HepG2 (cell line): ENCODE measurements around the gene VRK3. TPM values are rescaled to one million over a fixed set of nuclear protein-coding genes. Genes with fewer than 3 reads are reported as not detected.

ENCODE experiments used
- ATAC-seq: fragments of 200-7000 bp; cut with Tn5 transposase; 3 replicates; pipeline ENCODE4 v1.9.1; 2020; ENCODE audit warnings: mild to moderate bottlenecking, moderate library complexity
- BruUV-seq: library from RNA; stranded (reverse); fragments of 400-500 nt; replicated peaks from 2 replicates; lab custom pipeline; 2021; lab: Mats Ljungman, UMichigan
- CTCF ChIA-PET: fragments of 300-600 bp; formaldehyde crosslinking; extraction: SDS; loops from one replicate; lab custom pipeline; 2021; ENCODE audit warnings: low total read pairs, inconsistent platforms, low intra/inter-chr PET ratio; lab: Yijun Ruan, JAX
- POLR2A ChIA-PET: fragments of 350-600 bp; sonication (Branson Sonifier 250); formaldehyde crosslinking; loops from one replicate; lab custom pipeline; 2020; ENCODE audit warnings: antibody characterized with exemption, inconsistent platforms; lab: Yijun Ruan, JAX
- DNase-seq: peaks from one replicate; pipeline ENCODE4 v3.0.0-alpha.2; 2015; ENCODE audit warnings: low spot score
- FAIRE-seq: peaks from 3 replicates; lab custom pipeline; 2011; peaks lifted over from hg19 to GRCh38; lab: Jason Lieb, UNC
- H2AFZ ChIP-seq: one replicate; pipeline ENCODE4 v1.6.1; 2011; ENCODE audit warnings: low read length, inconsistent platforms
- H3K27ac ChIP-seq: fragments of 300-600 bp; 3 replicates; pipeline ENCODE4 v1.8.0; 2011; ENCODE audit warnings: mixed run types, mild to moderate bottlenecking, mixed read lengths, low read length, inconsistent platforms; ENCODE audit not compliant: insufficient read depth; ENCODE audit errors: extremely low read length
- H3K27me3 ChIP-seq, 2 experiments: fragments of 200-600 bp in 1 of 2; 2 replicates in 1 of 2; 3 replicates in 1 of 2; pipeline versions ENCODE4 v1.6.0 to v1.8.0; 2011; ENCODE audit warnings: low read length in 2 of 2, mild to moderate bottlenecking in 2 of 2, moderate library complexity in 2 of 2, inconsistent platforms in 1 of 2; ENCODE audit not compliant: insufficient read depth in 2 of 2, control insufficient read depth in 1 of 2
- H3K36me3 ChIP-seq, 2 experiments: fragments of 200-600 bp in 1 of 2; replicated peaks in 1 of 2; 2 replicates in 1 of 2; 3 replicates in 1 of 2; pipeline versions ENCODE4 v1.5.1 to v1.8.0; 2011; ENCODE audit warnings: low read length in 2 of 2, inconsistent platforms in 1 of 2; ENCODE audit not compliant: insufficient read depth in 2 of 2, control insufficient read depth in 1 of 2
- H3K4me1 ChIP-seq: 2 replicates; pipeline ENCODE4 v1.5.1; 2012; ENCODE audit warnings: low read length, inconsistent platforms; ENCODE audit not compliant: insufficient read depth
- H3K4me2 ChIP-seq: 2 replicates; pipeline ENCODE4 v1.6.0; 2011; ENCODE audit warnings: low read depth, low read length, inconsistent platforms
- H3K4me3 ChIP-seq, 3 experiments: fragments of 200-600 bp in 1 of 3; sonication (generic), shearing (Covaris generic) in 1 of 3; replicated peaks in 1 of 3; 2 replicates each; pipeline ENCODE4 v1.5.1; 2011 to 2016; ENCODE audit warnings: low read length in 3 of 3, inconsistent platforms in 2 of 3, low read depth in 2 of 3, mild to moderate bottlenecking in 2 of 3, control low read depth in 1 of 3, mixed read lengths in 1 of 3; ENCODE audit not compliant: insufficient read depth in 1 of 3
- H3K79me2 ChIP-seq: one replicate; pipeline ENCODE4 v1.6.1; 2011; ENCODE audit warnings: low read length, inconsistent platforms; ENCODE audit not compliant: insufficient read depth
- H3K9ac ChIP-seq: 2 replicates; pipeline ENCODE4 v1.6.0; 2011; ENCODE audit warnings: mild to moderate bottlenecking, low read depth, low read length, inconsistent platforms; ENCODE audit not compliant: insufficient read depth
- H3K9me3 ChIP-seq: 2 replicates; pipeline ENCODE4 v1.5.1; 2012; ENCODE audit warnings: mild to moderate bottlenecking, low read length
- H4K20me1 ChIP-seq: 2 replicates; pipeline ENCODE4 v1.6.0; 2011; ENCODE audit warnings: inconsistent platforms, mild to moderate bottlenecking, low read length, moderate library complexity; ENCODE audit not compliant: insufficient read depth
- CREBL2 ChIP-seq: sonication (generic); formaldehyde crosslinking; IDR thresholded peaks from 2 replicates; pipeline ENCODE4 v1.8.1; 2023; ENCODE audit warnings: missing genetic modification reagents, mild to moderate bottlenecking, borderline replicate concordance
- GMEB2 ChIP-seq: IDR thresholded peaks from 2 replicates; pipeline ENCODE4 v1.6.1; 2016; ENCODE audit warnings: missing biosample characterization, missing genetic modification reagents, low read depth
- MED13 ChIP-seq: sonication (generic); formaldehyde crosslinking; IDR thresholded peaks from 2 replicates; pipeline ENCODE4 v1.5.0; 2020; ENCODE audit warnings: missing genetic modification reagents
- SMAD9 ChIP-seq: sonication (generic); formaldehyde crosslinking; IDR thresholded peaks from 2 replicates; pipeline ENCODE4 v1.5.1; 2020; ENCODE audit warnings: mild to moderate bottlenecking, missing genetic modification reagents
- TSC22D2 ChIP-seq: sonication (generic); formaldehyde crosslinking; IDR thresholded peaks from 2 replicates; pipeline ENCODE4 v1.5.1; 2020; ENCODE audit warnings: missing genetic modification reagents, mild to moderate bottlenecking, borderline replicate concordance
- ZNF225 ChIP-seq: sonication (generic); formaldehyde crosslinking; IDR thresholded peaks from 2 replicates; pipeline ENCODE4 v1.4.0; 2020; ENCODE audit warnings: mild to moderate bottlenecking, missing genetic modification reagents
- ZNF281 ChIP-seq: sonication (generic); formaldehyde crosslinking; IDR thresholded peaks from 2 replicates; pipeline ENCODE4 v1.4.0; 2020; ENCODE audit warnings: missing genetic modification reagents, borderline replicate concordance
- ZNF335 ChIP-seq: sonication (generic); formaldehyde crosslinking; IDR thresholded peaks from 2 replicates; pipeline ENCODE4 v1.4.0; 2020; ENCODE audit warnings: missing genetic modification reagents
- WGBS: methylation state at CpG from one replicate; pipeline ENCODE4 v1.1.6; 2017; ENCODE audit warnings: low lambda C conversion rate; 5-methylcytosine and 5-hydroxymethylcytosine counted together
- in situ Hi-C: cut with HindIII; loops from 2 replicates; pipeline ENCODE4 v1.10.0; 2017; ENCODE audit warnings: low pct_unique_long_range_greater_than_20kb; ENCODE audit not compliant: extremely low pct_ligation_motif_present
- intact Hi-C: fragments of 100-400 bp; cut with micrococcal nuclease; formaldehyde crosslinking; loops from one replicate; pipeline ENCODE4 v1.10.0; 2022; ENCODE audit not compliant: unreplicated experiment
- polyA plus RNA-seq, 8 experiments: library from polyadenylated mRNA; depleted of rRNA in 3 of 8; stranded (reverse) in 7 of 8; unstranded in 1 of 8; fragments of >200 nt; fragmentation: Illumina TruSeq in 4 of 8; extraction: Trizol in 4 of 8; gene quantifications; 2 replicates each; pipeline versions ENCODE4 v1.2.1 to v1.2.3, GENCODE V29; 2011 to 2016; ENCODE audit warnings: low read depth in 4 of 8, missing spikeins in 1 of 8, mixed read lengths in 1 of 8; ENCODE audit not compliant: insufficient read depth in 1 of 8
- total RNA-seq, 5 experiments: library from RNA; depleted of rRNA; stranded (reverse); fragments of >200 nt; fragmentation: Illumina TruSeq; extraction: Trizol; gene quantifications; 2 replicates each; pipeline ENCODE4 v1.2.3, GENCODE V29; 2016; ENCODE audit warnings: low read depth in 1 of 5
- TF ChIP-seq, protein P1 (sequence below): sonication (generic); formaldehyde crosslinking; IDR thresholded peaks from 2 replicates; pipeline ENCODE4 v1.4.0; 2020; ENCODE audit warnings: missing genetic modification reagents, borderline replicate concordance
- TF ChIP-seq, protein P2 (sequence below): fragments of 450-650 bp; IDR thresholded peaks from 2 replicates; pipeline ENCODE4 v1.6.1; 2017

VRK3 gene
- total and polyA plus RNA-seq, 2 of the 13 experiments (the other 11 are each of a cell fraction or from before 2014, with no cell fraction given) = 23.8 to 28.3 TPM

- TF ChIP-seq, protein P1, sequence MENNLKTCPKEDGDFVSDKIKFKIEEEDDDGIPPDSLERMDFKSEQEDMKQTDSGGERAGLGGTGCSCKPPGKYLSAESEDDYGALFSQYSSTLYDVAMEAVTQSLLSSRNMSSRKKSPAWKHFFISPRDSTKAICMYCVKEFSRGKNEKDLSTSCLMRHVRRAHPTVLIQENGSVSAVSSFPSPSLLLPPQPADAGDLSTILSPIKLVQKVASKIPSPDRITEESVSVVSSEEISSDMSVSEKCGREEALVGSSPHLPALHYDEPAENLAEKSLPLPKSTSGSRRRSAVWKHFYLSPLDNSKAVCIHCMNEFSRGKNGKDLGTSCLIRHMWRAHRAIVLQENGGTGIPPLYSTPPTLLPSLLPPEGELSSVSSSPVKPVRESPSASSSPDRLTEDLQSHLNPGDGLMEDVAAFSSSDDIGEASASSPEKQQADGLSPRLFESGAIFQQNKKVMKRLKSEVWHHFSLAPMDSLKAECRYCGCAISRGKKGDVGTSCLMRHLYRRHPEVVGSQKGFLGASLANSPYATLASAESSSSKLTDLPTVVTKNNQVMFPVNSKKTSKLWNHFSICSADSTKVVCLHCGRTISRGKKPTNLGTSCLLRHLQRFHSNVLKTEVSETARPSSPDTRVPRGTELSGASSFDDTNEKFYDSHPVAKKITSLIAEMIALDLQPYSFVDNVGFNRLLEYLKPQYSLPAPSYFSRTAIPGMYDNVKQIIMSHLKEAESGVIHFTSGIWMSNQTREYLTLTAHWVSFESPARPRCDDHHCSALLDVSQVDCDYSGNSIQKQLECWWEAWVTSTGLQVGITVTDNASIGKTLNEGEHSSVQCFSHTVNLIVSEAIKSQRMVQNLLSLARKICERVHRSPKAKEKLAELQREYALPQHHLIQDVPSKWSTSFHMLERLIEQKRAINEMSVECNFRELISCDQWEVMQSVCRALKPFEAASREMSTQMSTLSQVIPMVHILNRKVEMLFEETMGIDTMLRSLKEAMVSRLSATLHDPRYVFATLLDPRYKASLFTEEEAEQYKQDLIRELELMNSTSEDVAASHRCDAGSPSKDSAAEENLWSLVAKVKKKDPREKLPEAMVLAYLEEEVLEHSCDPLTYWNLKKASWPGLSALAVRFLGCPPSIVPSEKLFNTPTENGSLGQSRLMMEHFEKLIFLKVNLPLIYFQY (CRISPR knock-in tag) = no peak
Observed at GRCh38 chr19:49950956-49951526, 74.1 kb downstream of the VRK3 start (continued).

- FAIRE-seq (no peak), DNase-seq (no peak), ATAC-seq (no peak)
- BruUV-seq = no TSS peak
- H3K36me3 ChIP-seq = no peaks in the 10 kb centered on the region
- no peak overlapping the region for H3K27ac ChIP-seq
- no peak overlapping the region for H3K4me2 ChIP-seq
- no peak overlapping the region for H3K4me3 ChIP-seq
- WGBS = 26% methylated on average over 5 of the region's 5 CpGs
- in situ Hi-C loops (no loop called here), intact Hi-C loops (no loop called here)
- H3K79me2 ChIP-seq = no peaks in the 10 kb centered on the region
- no peak overlapping the region for H2AFZ ChIP-seq
- ChIA-PET CTCF (no interaction called here), POLR2A (no interaction called here)
- no peaks in the 10 kb centered on the region for H3K9me3 ChIP-seq
- no peaks in the 10 kb centered on the region for H4K20me1 ChIP-seq
- H3K27me3 ChIP-seq = peaks cover 0 to 32% of the 10 kb centered on the region in 2 experiments; a peak in 3 of 5 replicates
- peaks cover 40% of the 10 kb centered on the region for H3K4me1 ChIP-seq
- no peak overlapping the region for H3K9ac ChIP-seq
- TF ChIP-seq TSC22D2 (CRISPR knock-in tag) (no peak), CREBL2 (CRISPR knock-in tag) (no peak), MED13 (CRISPR knock-in tag) (no peak), ZNF335 (CRISPR knock-in tag) (no peak), SMAD9 (CRISPR knock-in tag) (no peak), GMEB2 (CRISPR knock-in tag) (no peak), ZNF225 (CRISPR knock-in tag) (no peak), ZNF281 (CRISPR knock-in tag) (no peak)
- TF ChIP-seq, protein P2, sequence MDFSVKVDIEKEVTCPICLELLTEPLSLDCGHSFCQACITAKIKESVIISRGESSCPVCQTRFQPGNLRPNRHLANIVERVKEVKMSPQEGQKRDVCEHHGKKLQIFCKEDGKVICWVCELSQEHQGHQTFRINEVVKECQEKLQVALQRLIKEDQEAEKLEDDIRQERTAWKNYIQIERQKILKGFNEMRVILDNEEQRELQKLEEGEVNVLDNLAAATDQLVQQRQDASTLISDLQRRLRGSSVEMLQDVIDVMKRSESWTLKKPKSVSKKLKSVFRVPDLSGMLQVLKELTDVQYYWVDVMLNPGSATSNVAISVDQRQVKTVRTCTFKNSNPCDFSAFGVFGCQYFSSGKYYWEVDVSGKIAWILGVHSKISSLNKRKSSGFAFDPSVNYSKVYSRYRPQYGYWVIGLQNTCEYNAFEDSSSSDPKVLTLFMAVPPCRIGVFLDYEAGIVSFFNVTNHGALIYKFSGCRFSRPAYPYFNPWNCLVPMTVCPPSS = no peak
Observed at GRCh38 chr19:49950590-49950948, 74.6 kb downstream of the VRK3 start.
